HepG2 (cell line): ENCODE measurements around the gene JAZF1. TPM values are rescaled to one million over a fixed set of nuclear protein-coding genes. Genes with fewer than 3 reads are reported as not detected.

Experiments used
- ATAC-seq: fragments of 200-7000 bp; cut with Tn5 transposase; 3 replicates; pipeline ENCODE4 v1.9.1; 2020; ENCODE audit warnings: mild to moderate bottlenecking, moderate library complexity
- BruUV-seq: library from RNA; stranded (reverse); fragments of 400-500 nt; replicated peaks from 2 replicates; lab custom pipeline; 2021; lab: Mats Ljungman, UMichigan
- CTCF ChIA-PET: fragments of 300-600 bp; formaldehyde crosslinking; extraction: SDS; loops from one replicate; lab custom pipeline; 2021; ENCODE audit warnings: low total read pairs, inconsistent platforms, low intra/inter-chr PET ratio; lab: Yijun Ruan, JAX
- POLR2A ChIA-PET: fragments of 350-600 bp; sonication (Branson Sonifier 250); formaldehyde crosslinking; loops from one replicate; lab custom pipeline; 2020; ENCODE audit warnings: antibody characterized with exemption, inconsistent platforms; lab: Yijun Ruan, JAX
- DNase-seq: peaks from one replicate; pipeline ENCODE4 v3.0.0-alpha.2; 2015; ENCODE audit warnings: low spot score
- FAIRE-seq: peaks from 3 replicates; lab custom pipeline; 2011; peaks lifted over from hg19 to GRCh38; lab: Jason Lieb, UNC
- H2AFZ ChIP-seq: one replicate; pipeline ENCODE4 v1.6.1; 2011; ENCODE audit warnings: low read length, inconsistent platforms
- H3K27ac ChIP-seq: fragments of 300-600 bp; 3 replicates; pipeline ENCODE4 v1.8.0; 2011; ENCODE audit warnings: mixed run types, mild to moderate bottlenecking, mixed read lengths, low read length, inconsistent platforms; ENCODE audit not compliant: insufficient read depth; ENCODE audit errors: extremely low read length
- H3K27me3 ChIP-seq, 2 experiments: fragments of 200-600 bp in 1 of 2; 2 replicates in 1 of 2; 3 replicates in 1 of 2; pipeline versions ENCODE4 v1.6.0 to v1.8.0; 2011; ENCODE audit warnings: low read length in 2 of 2, mild to moderate bottlenecking in 2 of 2, moderate library complexity in 2 of 2, inconsistent platforms in 1 of 2; ENCODE audit not compliant: insufficient read depth in 2 of 2, control insufficient read depth in 1 of 2
- H3K36me3 ChIP-seq, 2 experiments: fragments of 200-600 bp in 1 of 2; replicated peaks in 1 of 2; 2 replicates in 1 of 2; 3 replicates in 1 of 2; pipeline versions ENCODE4 v1.5.1 to v1.8.0; 2011; ENCODE audit warnings: low read length in 2 of 2, inconsistent platforms in 1 of 2; ENCODE audit not compliant: insufficient read depth in 2 of 2, control insufficient read depth in 1 of 2
- H3K4me1 ChIP-seq: 2 replicates; pipeline ENCODE4 v1.5.1; 2012; ENCODE audit warnings: low read length, inconsistent platforms; ENCODE audit not compliant: insufficient read depth
- H3K4me2 ChIP-seq: 2 replicates; pipeline ENCODE4 v1.6.0; 2011; ENCODE audit warnings: low read depth, low read length, inconsistent platforms
- H3K4me3 ChIP-seq, 3 experiments: fragments of 200-600 bp in 1 of 3; sonication (generic), shearing (Covaris generic) in 1 of 3; replicated peaks in 1 of 3; 2 replicates each; pipeline ENCODE4 v1.5.1; 2011 to 2016; ENCODE audit warnings: low read length in 3 of 3, inconsistent platforms in 2 of 3, low read depth in 2 of 3, mild to moderate bottlenecking in 2 of 3, control low read depth in 1 of 3, mixed read lengths in 1 of 3; ENCODE audit not compliant: insufficient read depth in 1 of 3
- H3K79me2 ChIP-seq: one replicate; pipeline ENCODE4 v1.6.1; 2011; ENCODE audit warnings: low read length, inconsistent platforms; ENCODE audit not compliant: insufficient read depth
- H3K9ac ChIP-seq: 2 replicates; pipeline ENCODE4 v1.6.0; 2011; ENCODE audit warnings: mild to moderate bottlenecking, low read depth, low read length, inconsistent platforms; ENCODE audit not compliant: insufficient read depth
- H3K9me3 ChIP-seq: 2 replicates; pipeline ENCODE4 v1.5.1; 2012; ENCODE audit warnings: mild to moderate bottlenecking, low read length
- H4K20me1 ChIP-seq: 2 replicates; pipeline ENCODE4 v1.6.0; 2011; ENCODE audit warnings: inconsistent platforms, mild to moderate bottlenecking, low read length, moderate library complexity; ENCODE audit not compliant: insufficient read depth
- EHMT2 ChIP-seq: fragments of 200-600 bp; sonication (generic); IDR thresholded peaks from 2 replicates; pipeline ENCODE4 v1.7.0; 2017; ENCODE audit warnings: antibody characterized with exemption, low read depth, low read length, borderline replicate concordance
- HDAC2 ChIP-seq: sonication (generic); formaldehyde crosslinking; IDR thresholded peaks from 2 replicates; pipeline ENCODE4 v1.4.0; 2020; ENCODE audit warnings: missing genetic modification reagents
- NPAS2 ChIP-seq: sonication (generic); formaldehyde crosslinking; IDR thresholded peaks from 2 replicates; pipeline ENCODE4 v1.8.0; 2022; ENCODE audit warnings: mild to moderate bottlenecking, missing genetic modification reagents, borderline replicate concordance
- PITX1 ChIP-seq: sonication (generic); formaldehyde crosslinking; IDR thresholded peaks from 2 replicates; pipeline ENCODE4 v1.5.1; 2020; ENCODE audit warnings: mild to moderate bottlenecking, missing genetic modification reagents
- TSC22D2 ChIP-seq: sonication (generic); formaldehyde crosslinking; IDR thresholded peaks from 2 replicates; pipeline ENCODE4 v1.5.1; 2020; ENCODE audit warnings: missing genetic modification reagents, mild to moderate bottlenecking, borderline replicate concordance
- ZFX ChIP-seq: sonication (generic); formaldehyde crosslinking; IDR thresholded peaks from 2 replicates; pipeline ENCODE4 v1.4.0; 2020; ENCODE audit warnings: mild to moderate bottlenecking, low read depth, missing genetic modification reagents, moderate library complexity
- ZNF234 ChIP-seq: sonication (generic); formaldehyde crosslinking; conservative IDR thresholded peaks from 2 replicates; pipeline ENCODE4 v1.5.1; 2020; ENCODE audit warnings: mild to moderate bottlenecking, missing genetic modification reagents
- ZNF354B ChIP-seq: sonication (generic); formaldehyde crosslinking; IDR thresholded peaks from 2 replicates; pipeline ENCODE4 v1.8.0; 2022; ENCODE audit warnings: mild to moderate bottlenecking, missing genetic modification reagents
- ZNF430 ChIP-seq: sonication (generic); formaldehyde crosslinking; IDR thresholded peaks from 2 replicates; pipeline ENCODE4 v1.9.0; 2021; ENCODE audit warnings: mild to moderate bottlenecking, missing genetic modification reagents
- ZNF703 ChIP-seq: sonication (generic); formaldehyde crosslinking; IDR thresholded peaks from 2 replicates; pipeline ENCODE4 v1.5.1; 2020; ENCODE audit warnings: missing genetic modification reagents, mild to moderate bottlenecking, moderate library complexity, borderline replicate concordance
- ZNF709 ChIP-seq: sonication (generic); formaldehyde crosslinking; IDR thresholded peaks from 2 replicates; pipeline ENCODE4 v1.5.0; 2020; ENCODE audit warnings: mild to moderate bottlenecking, missing genetic modification reagents
- ZNF746 ChIP-seq: sonication (generic); formaldehyde crosslinking; IDR thresholded peaks from 2 replicates; pipeline ENCODE4 v1.8.0; 2022; ENCODE audit warnings: mild to moderate bottlenecking, missing genetic modification reagents
- ZSCAN30 ChIP-seq: sonication (generic); formaldehyde crosslinking; IDR thresholded peaks from 2 replicates; pipeline ENCODE4 v1.5.0; 2020; ENCODE audit warnings: mild to moderate bottlenecking, missing genetic modification reagents
- WGBS: methylation state at CpG from one replicate; pipeline ENCODE4 v1.1.6; 2017; ENCODE audit warnings: low lambda C conversion rate; 5-methylcytosine and 5-hydroxymethylcytosine counted together
- in situ Hi-C: cut with HindIII; loops from 2 replicates; pipeline ENCODE4 v1.10.0; 2017; ENCODE audit warnings: low pct_unique_long_range_greater_than_20kb; ENCODE audit not compliant: extremely low pct_ligation_motif_present
- intact Hi-C: fragments of 100-400 bp; cut with micrococcal nuclease; formaldehyde crosslinking; loops from one replicate; pipeline ENCODE4 v1.10.0; 2022; ENCODE audit not compliant: unreplicated experiment
- polyA plus RNA-seq, 8 experiments: library from polyadenylated mRNA; depleted of rRNA in 3 of 8; stranded (reverse) in 7 of 8; unstranded in 1 of 8; fragments of >200 nt; fragmentation: Illumina TruSeq in 4 of 8; extraction: Trizol in 4 of 8; gene quantifications; 2 replicates each; pipeline versions ENCODE4 v1.2.1 to v1.2.3, GENCODE V29; 2011 to 2016; ENCODE audit warnings: low read depth in 4 of 8, missing spikeins in 1 of 8, mixed read lengths in 1 of 8; ENCODE audit not compliant: insufficient read depth in 1 of 8
- total RNA-seq, 5 experiments: library from RNA; depleted of rRNA; stranded (reverse); fragments of >200 nt; fragmentation: Illumina TruSeq; extraction: Trizol; gene quantifications; 2 replicates each; pipeline ENCODE4 v1.2.3, GENCODE V29; 2016; ENCODE audit warnings: low read depth in 1 of 5
- TF ChIP-seq, protein P1 (sequence below): sonication (generic); formaldehyde crosslinking; conservative IDR thresholded peaks from 2 replicates; pipeline ENCODE4 v1.5.0; 2020; ENCODE audit warnings: missing genetic modification reagents

Gene JAZF1
- total and polyA plus RNA-seq, 2 of the 13 experiments (the other 11 are each of a cell fraction or from before 2014, with no cell fraction given) = not detected

- no TSS peak for BruUV-seq
- Histone ChIP-seq H3K27ac (no peak overlapping the region), H3K36me3 (no peaks in the 10 kb centered on the region), H3K27me3 (peaks cover 0 to 14% of the 10 kb centered on the region in 2 experiments; a peak in 3 of 5 replicates), H3K9me3 (no peaks in the 10 kb centered on the region), H3K9ac (no peak overlapping the region), H4K20me1 (no peaks in the 10 kb centered on the region), H3K4me1 (no peaks in the 10 kb centered on the region), H3K4me3 (no peak overlapping the region), H3K4me2 (no peak overlapping the region), H2AFZ (no peak overlapping the region), H3K79me2 (no peaks in the 10 kb centered on the region)
- CTCF ChIA-PET = no interaction called here
- in situ Hi-C loops = no loop called here
- DNase-seq (no peak), FAIRE-seq (no peak)
- 18% methylated on average over 2 of the region's 5 CpGs for WGBS
- no peak for TF ChIP-seq ZNF746 (CRISPR knock-in tag)
- no peak for TF ChIP-seq NPAS2 (CRISPR knock-in tag)
- TF ChIP-seq ZNF709 = no peak
- no peak for TF ChIP-seq ZNF430
- no peak for TF ChIP-seq ZFX (CRISPR knock-in tag)
- TF ChIP-seq ZNF703 = no peak
- TF ChIP-seq, protein P1, sequence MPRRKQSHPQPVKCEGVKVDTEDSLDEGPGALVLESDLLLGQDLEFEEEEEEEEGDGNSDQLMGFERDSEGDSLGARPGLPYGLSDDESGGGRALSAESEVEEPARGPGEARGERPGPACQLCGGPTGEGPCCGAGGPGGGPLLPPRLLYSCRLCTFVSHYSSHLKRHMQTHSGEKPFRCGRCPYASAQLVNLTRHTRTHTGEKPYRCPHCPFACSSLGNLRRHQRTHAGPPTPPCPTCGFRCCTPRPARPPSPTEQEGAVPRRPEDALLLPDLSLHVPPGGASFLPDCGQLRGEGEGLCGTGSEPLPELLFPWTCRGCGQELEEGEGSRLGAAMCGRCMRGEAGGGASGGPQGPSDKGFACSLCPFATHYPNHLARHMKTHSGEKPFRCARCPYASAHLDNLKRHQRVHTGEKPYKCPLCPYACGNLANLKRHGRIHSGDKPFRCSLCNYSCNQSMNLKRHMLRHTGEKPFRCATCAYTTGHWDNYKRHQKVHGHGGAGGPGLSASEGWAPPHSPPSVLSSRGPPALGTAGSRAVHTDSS (CRISPR knock-in tag) = no peak
- no peak for TF ChIP-seq TSC22D2
- TF ChIP-seq ZNF354B (CRISPR knock-in tag) = no peak
- TF ChIP-seq ZSCAN30 (CRISPR knock-in tag) = no peak
- no peak for TF ChIP-seq ZNF234 (CRISPR knock-in tag)
- no peak for TF ChIP-seq PITX1 (CRISPR knock-in tag)
- TF ChIP-seq EHMT2 = no peak
- TF ChIP-seq HDAC2 = no peak
- TF ChIP-seq, all 625 proteins: peak for 0
- intact Hi-C loops = no loop called here
- no peak for ATAC-seq
- POLR2A ChIA-PET = no interaction called here
Measured at GRCh38 chr7:28013441-28013840, 167.2 kb downstream of the JAZF1 start.
